GM19395 (cell line): ENCODE data around the gene CMTM1.
"Not testable (repeated sequence)": the region's sequence is repeated elsewhere in the genome, so short reads cannot be mapped to it uniquely, and the experiment has no call there.

Source experiments
- ATAC-seq: cut with Tn5 transposase; IDR thresholded peaks from one replicate; pipeline ENCODE4 v1.9.1; 2021; ENCODE audit warnings: mild to moderate bottlenecking, moderate library complexity; ENCODE audit not compliant: unreplicated experiment

CMTM1 gene

GRCh38 chr16:66588981-66589713 is 22.9 kb downstream of the CMTM1 start:
- ATAC-seq = peak; percentile 75

- ATAC-seq = peak; percentile 64
Measured at GRCh38 chr16:66590322-66590721, 24.1 kb downstream of the CMTM1 start.

GRCh38 chr16:66591018-66591417 is 24.8 kb downstream of the CMTM1 start:
- ATAC-seq = no peak

GRCh38 chr16:66592241-66592640 is 26.0 kb downstream of the CMTM1 start:
- no peak for ATAC-seq

GRCh38 chr16:66592814-66593213 is 26.6 kb downstream of the CMTM1 start:
- no peak for ATAC-seq

GRCh38 chr16:66594739-66595138 is 28.5 kb downstream of the CMTM1 start:
- ATAC-seq = no peak

GRCh38 chr16:66596559-66596958 is 30.3 kb downstream of the CMTM1 start:
- not testable (repeated sequence) for ATAC-seq

- peak; percentile 61 for ATAC-seq
Measured at GRCh38 chr16:66596986-66597848, 31.0 kb downstream of the CMTM1 start.

- no peak for ATAC-seq
Measured at GRCh38 chr16:66598111-66598510, 31.9 kb downstream of the CMTM1 start.

GRCh38 chr16:66599726-66600125 is 33.5 kb downstream of the CMTM1 start:
- ATAC-seq = no peak

- ATAC-seq = no peak
Measured at GRCh38 chr16:66600477-66600876, 34.2 kb downstream of the CMTM1 start.

GRCh38 chr16:66601471-66601870 is 35.2 kb downstream of the CMTM1 start:
- ATAC-seq = no peak

GRCh38 chr16:66603537-66604375 is 37.5 kb downstream of the CMTM1 start:
- no peak for ATAC-seq

GRCh38 chr16:66604376-66605176 is 38.3 kb downstream of the CMTM1 start, which contains the start of gene CMTM3:
CMTM3 (plus strand) TSS chr16:66604704; CDS start chr16:66604806, 102 bp downstream.
- ATAC-seq = peak; percentile 51

GRCh38 chr16:66605177-66605978 is 39.1 kb downstream of the CMTM1 start:
- peak; percentile 11 for ATAC-seq

- peak; percentile 49 for ATAC-seq
Measured at GRCh38 chr16:66605979-66606751, 39.9 kb downstream of the CMTM1 start.

- ATAC-seq = no peak
Measured at GRCh38 chr16:66608241-66609138, 42.3 kb downstream of the CMTM1 start.

GRCh38 chr16:66609139-66609510 is 42.9 kb downstream of the CMTM1 start:
- ATAC-seq = no peak
